Bone marrow (tissue), 2 donors: ENCODE measurements around the gene PTPRK.
"Not testable (repeated sequence)": the region's sequence is repeated elsewhere in the genome, so short reads cannot be mapped to it uniquely, and the experiment has no call there.

Source experiments
- DNase-seq, 2 donors: peaks; one replicate each; lab custom pipeline; 2025; lab: John Stamatoyannopoulos, UW

Gene PTPRK

DNA sequence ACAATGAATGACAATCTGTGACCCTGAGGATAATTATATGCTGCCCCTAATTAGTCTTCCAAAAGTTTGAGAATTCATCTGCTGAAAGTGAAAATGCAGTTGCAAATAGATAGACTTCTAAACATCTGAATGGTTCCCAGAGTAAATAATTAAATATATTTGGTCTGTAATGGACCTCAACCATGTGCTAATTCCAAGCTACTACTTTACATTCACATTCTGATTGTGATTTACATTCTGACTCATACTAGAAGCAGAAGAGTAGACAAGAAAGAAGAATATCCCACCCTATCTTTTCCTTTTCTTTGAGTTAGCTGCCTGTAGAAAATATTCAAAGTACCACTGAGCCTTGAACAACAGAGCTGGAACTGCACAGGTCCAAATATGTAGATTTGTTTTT is 80.8 kb downstream of the PTPRK start:
- no peak for DNase-seq

DNA sequence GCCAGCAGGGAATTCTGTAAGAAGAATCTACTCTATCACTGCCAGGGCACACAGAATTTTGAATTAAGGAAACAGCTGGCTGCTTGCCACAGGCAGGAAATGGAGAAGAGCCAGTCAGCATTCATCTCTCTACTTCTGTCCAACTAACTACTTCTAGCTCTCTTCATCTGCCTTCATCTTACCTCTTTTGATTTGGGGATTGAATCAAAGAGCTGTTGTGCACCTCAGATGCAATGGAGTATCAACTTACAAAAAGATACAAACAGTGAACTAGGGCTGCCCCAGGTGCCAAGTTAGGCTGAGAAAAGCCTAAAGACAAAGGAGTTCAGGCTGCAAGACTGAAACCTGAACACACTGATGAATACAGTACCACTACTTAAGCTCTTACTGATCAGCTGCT is 82.0 kb downstream of the PTPRK start:
- no peak for DNase-seq

DNA sequence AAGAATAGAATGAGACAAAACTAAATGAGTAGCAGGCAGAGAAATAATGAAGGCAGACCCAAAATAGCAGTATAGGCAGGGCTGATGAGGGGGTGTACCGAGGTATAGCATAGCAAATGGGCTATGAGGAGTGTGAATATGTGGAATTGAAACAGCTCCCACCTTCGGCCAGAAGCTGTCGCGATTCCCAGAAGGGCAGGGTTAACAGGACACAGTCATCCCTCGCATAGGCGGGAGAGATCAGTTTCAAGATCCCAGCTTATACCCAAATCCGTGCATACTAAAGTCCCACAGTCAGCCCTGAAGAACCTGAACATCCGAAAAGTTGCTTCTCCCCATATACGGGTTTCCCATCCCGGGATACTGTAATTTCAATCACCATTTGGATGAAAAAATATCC is 82.7 kb downstream of the PTPRK start:
- no peak for DNase-seq

DNA sequence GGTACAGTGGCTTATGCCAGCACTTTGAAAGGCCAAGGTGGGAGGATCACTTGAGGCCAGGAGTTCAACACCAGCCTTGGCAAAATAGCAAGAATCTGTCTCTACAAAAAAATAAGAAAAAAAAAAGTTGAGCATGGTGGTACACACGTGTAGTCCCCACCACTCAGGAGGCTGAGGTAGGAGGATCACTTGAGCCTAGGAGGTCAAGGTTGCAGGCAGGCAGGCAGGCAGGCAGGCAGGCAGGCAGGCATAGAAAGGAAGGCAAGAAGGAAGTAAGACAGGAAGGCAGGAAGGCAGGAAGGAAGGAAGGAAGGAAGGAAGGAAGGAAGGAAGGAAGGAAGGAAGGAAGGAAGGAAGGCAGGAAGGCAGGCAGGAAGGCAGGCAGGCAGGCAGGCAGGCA is 85.6 kb downstream of the PTPRK start:
- not testable (repeated sequence) for DNase-seq

DNA sequence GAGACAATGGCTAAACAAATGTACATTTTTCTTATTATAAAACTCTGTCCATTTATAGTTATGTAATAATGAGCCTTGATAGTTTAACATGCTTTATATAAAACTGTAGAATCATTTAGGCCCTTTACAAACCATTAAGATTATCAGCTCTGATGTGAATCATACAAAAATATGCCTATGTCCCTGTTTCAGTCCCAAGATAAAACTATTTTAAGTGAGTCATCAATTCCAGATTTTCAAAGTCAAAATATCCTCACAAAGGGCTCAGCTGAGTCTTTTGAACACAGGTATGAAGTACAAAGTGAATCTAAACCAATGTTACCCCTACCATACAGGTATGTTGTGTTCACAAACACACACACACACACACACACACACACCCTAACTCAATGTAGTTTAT is 88.0 kb downstream of the PTPRK start:
- no peak for DNase-seq

DNA sequence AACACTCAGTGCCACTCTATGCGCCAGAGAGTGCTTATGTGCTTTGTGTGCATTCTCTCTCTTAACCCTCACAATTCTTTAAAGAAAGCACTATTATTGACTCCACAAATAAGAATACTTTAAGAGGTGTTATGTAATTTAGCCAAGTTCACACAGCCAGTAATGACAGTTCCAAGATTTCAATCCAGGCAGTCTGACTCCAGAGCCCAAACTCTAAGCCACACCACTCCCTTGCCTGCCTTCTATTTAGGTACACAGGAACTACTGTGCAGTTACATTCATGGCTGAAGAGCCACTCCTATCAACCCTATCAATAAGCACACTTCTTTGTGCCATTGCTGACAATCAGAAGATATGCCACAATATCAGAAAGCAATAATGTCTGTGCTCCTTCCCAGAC is 93.3 kb downstream of the PTPRK start:
- no peak for DNase-seq

DNA sequence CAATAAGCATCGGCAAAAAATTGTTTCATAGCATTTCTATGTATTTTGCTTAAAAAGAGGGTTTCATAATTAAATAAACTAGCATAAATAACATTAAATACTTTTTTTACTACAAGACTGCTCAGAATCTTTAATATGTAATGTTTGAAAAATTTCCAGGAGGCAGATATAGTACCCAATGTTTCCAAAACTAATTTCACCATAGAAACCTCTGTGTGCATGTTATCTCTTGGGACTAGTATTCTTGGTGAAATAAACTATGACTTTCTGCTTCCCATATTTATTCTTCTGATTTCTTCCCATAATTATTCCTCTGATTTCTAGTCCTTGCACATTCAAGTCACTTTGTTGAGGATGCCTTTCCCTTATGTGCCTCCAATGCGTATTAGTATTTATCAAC is 94.5 kb downstream of the PTPRK start:
- DNase-seq = no peak

DNA sequence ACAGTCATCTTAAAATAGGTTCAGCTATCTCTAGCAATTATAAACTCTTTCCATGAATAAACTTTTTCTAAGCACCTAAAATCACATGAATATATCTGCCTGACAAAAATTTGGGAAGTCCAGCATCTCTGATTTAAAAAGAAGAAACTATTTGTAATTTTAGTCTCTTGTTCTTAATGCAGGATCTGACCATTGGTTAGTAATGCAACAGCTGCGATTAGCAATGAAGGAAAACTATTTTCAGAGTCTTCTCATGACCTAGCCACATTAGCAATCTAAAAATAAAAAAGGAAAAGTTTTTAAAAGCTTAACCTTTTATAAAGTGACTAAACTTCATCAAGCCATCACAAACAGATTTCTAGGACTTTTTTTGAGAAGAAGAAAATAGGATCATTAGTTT is 97.5 kb downstream of the PTPRK start:
- no peak for DNase-seq

DNA sequence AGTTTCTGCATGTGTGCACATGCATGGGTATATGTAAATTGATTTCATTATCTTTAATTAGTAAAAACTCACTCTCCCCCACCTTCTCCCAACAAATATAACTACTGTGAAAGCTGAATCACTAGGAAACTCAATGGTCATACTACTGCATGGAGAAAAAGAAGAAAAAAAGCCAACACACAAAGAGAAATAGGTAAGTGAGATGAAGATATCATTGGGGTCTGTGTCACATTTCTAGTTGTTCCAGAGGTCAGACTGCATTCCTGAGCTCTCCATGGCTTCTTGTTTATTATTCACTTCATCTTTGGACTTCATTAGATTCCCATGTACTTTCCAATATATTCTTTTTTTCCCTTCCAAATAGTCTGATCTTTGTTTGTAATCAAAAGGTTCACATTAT is 98.2 kb downstream of the PTPRK start:
- no peak for DNase-seq

DNA sequence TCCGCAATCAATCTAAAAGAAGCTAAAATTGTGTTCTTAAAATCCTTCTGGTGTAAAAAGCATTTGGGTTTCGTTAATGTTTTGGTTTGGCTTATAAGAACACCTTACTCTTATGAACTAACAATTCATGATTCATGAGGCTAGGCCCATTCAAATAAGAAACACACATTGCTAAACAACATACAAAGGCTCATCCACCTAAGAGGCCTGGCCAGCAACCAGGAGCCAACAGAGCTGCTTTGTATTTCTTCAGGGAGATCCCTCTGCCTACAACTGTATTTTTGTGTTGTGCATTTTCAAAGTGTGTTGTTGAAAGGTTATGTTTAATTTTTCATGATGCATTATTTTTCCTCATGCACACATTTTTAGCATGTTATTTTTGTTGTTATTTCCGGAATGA is 98.6 kb downstream of the PTPRK start:
- DNase-seq = no peak

DNA sequence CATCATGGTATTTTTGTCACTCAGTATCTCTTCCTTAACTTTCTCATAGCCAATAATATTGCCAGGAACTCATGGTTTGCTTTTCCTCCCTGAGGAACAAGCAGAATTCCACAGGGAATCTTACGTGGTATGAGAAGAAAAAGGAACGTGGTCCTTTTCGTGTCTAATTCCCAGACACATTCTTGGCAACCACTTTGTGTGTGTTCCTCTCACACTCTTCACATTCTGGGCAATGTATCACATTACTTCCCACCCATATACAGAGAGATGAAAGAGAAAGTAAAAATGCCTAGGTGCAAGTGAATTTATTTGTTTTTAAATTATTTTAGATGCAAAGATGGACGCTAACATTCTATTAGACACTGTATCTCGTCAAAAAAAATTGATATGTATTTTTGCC is 102.7 kb downstream of the PTPRK start:
- no peak for DNase-seq

DNA sequence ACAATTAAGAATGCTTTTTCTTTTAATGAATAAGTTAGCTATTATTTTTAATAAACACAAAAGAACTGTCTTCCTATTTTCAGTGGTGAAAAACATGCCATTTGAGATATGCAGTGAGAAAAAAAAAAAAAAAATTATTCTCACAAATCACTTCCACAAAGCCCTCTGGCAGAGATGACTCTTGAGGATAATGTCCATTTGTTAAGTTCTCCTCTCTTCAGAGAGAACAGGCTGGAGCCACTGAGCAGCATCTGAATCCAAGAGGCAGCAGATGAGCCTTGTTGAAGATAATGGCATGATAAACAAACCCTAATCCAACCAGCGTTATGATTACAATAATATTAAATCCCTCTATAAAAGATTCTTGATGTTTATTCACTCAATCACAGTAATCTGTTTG is 105.0 kb downstream of the PTPRK start:
- DNase-seq = no peak

DNA sequence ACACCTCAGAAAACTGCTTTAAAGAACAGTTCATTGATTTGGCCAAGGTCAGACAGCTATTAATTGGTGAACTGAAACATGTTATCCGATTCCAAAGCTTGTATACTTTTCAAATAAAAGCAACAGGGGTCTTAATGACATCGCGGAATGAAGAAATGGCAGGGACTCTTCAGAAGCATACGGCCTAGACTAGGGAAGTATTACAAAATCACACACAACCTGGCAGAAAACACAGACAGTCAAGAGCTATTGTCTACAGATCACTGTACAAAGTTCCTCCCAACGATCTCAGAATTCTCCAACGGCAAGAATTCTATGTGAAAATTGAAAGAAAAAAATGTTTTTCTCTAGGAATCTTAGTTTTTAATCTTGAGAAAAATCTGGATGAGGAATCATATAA is 105.5 kb downstream of the PTPRK start:
- no peak for DNase-seq

DNA sequence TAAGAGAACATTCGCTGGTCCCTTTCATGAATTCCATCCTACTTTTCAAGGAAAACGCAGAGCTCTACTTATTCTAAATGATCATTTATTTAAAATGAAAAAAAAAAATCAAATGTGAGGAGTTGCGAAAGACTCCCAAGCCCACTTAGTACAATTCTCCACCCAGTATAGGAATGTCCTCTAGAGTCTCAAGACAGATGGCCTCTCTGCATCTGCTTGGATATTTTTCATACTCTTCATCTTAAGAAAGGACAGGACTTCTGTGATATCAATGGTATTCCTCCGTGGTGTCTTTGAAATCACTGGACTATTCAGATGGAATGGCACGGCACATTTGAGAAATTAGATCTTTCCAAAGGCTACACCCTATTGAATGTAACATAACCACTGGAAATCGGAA is 107.1 kb downstream of the PTPRK start:
- DNase-seq = no peak

DNA sequence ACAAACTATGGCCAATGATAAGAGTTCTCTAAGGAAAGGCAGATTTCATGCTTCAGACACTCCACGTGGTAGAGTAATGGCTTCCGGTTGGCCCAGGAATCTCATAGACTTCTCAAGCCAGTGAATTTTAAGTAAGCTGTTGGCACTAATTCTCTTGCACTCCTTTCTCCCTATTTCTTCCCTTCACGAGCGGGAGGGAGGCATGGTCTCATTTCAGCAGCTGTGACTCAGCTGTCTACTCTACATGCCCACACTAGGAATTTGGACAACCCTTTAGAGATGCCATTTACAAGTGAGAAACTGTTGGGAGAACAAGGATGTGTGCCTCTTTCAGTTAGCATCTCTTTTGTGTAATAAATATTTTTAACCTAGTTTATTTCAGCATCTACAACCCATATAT is 107.7 kb downstream of the PTPRK start:
- DNase-seq = no peak

DNA sequence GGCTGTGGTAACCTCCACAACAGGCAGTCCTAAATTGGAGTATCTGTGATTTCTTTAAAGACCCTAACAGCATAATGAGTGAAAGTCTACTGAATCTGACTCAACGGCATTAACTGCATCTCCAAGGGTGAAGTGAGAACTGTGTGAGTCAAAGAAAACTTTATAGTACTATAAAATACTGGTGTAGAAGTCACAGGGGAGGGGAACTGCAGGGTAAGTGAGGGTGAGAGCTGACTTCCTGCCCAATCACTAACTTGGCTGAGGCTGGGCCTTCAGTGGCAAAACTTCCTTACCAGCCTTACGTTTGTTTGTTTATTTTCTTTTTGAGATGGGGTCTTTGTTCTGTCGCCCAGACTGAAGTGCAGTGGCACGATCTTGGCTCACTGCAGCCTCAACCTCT is 109.8 kb downstream of the PTPRK start:
- DNase-seq = no peak

DNA sequence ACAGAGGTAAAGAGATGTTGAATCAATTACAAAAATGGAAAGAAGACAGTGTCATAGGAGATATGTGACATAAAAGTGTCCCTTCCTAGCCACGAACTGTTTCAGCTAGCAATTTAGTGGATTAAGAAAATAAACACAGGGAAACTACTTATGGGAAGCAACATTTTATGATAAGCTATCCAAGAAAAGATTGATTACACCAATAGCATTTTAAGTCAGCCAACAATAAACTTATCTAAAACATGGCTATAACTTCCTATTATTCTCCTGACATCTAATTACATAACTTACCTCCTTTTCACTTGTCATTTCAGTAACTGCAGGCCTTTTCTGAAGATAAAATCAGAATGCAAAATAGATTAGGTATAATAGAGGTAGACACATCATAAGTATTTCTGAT is 111.4 kb downstream of the PTPRK start:
- no peak for DNase-seq

DNA sequence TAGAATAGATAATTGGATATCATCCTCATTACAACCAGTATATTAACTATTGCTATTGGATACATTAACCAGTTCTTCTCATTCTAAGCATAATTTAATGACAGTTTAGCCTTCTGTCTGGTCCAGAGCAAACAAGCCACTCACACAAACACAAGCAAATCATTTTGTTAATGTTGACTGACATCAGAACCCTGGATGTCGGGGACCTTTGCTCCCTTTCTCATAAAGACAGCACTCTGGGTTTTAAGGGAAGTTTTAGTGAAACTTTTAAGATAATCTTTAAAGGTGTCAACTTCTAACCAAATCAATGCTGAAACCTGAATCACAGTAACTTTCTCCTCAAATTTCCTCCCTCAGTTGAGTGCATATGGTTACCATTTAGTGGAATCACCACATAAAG is 113.9 kb downstream of the PTPRK start:
- no peak for DNase-seq

DNA sequence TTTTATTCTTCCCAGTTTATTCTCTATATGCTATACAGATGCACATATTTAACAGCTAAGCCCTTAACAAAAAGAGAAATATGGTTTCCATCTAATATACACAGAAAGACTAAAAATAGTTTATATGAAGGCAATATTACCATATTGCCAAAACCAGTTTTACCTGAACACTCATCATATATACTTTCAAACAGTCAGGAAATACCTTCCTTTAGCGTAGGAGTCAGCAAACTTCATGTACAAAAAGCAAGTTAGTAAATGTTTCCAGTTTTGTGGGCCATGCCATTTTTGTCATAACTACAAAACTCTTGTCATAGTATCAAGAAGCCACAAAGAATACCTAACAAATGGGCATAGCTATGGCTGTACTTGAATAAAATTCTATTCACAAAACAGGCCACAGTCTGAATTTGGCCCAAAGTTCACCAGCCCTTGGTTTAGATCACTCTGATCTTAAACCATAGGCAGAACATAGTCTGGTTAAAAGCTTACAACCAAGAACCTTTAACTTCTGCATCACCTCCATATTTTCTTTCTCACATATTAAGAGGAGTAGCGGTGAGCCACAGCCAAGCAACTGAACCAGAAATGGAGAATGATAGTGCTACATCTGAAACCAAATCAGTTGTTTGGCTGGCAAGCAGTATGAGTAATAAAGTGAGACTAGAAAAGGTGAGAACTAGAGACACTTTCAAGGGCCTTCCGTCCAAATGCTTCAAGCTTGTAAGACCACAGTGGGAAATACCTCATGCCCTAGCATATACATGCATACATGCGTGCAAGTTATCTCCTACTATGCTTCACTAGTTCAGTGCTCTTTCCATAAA is 116.6 kb downstream of the PTPRK start:
- no peak for DNase-seq

DNA sequence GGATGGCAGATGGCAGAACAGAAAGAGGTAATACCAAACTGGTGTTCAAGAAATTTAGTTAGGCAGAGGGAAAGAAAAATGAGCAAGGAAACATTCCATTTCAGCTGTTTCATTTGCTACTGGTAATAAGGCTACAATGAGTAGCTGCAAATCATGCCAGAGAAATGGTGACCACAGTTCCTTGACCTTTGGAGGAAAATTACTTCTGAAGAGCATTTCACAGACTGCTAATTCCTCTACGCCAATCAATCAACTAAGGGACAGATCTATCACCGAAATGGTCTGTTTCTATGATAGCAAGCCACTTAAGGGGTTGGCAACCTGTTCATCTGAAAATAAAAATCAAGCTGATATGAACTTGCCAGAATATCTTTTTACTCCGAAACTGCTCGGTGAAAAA is 119.5 kb downstream of the PTPRK start:
- no peak for DNase-seq

DNA sequence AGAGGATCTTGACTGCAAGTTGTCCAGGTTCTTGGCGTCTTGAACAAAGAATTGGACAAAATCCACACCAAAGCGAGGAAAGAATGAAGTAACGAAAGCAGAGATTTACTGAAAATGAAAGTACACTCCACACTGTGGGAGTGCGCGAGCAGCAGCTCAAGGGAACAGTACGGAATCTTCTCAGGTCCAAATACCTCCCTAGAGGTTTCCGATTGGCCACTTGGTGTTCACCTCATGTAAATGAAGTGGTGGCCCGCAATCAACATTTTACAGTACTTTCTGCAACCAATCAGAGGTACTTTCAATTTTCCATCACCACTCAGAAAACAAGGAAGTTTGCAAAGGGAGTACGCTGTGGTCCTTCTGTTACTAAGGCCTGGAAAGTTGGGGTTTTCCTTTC is 122.4 kb downstream of the PTPRK start:
- no peak for DNase-seq

DNA sequence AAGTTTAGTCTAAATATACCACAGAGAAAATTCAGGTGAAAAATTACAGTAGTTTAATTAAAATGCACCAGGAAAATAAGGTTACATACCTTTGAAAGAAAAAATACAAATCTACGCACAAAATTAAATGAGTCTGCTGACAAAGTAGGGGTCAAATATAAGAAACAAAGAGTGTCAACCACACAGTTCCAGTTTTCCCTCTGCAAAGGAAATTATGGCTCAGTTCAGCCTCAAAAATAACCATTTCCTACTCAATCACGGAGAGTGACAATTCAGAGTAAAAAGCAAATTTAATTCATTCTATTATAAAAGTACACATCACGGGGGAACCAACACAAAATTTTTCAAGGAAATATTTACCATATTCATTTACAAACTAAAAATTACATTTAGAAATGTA is 124.8 kb downstream of the PTPRK start:
- DNase-seq = no peak

DNA sequence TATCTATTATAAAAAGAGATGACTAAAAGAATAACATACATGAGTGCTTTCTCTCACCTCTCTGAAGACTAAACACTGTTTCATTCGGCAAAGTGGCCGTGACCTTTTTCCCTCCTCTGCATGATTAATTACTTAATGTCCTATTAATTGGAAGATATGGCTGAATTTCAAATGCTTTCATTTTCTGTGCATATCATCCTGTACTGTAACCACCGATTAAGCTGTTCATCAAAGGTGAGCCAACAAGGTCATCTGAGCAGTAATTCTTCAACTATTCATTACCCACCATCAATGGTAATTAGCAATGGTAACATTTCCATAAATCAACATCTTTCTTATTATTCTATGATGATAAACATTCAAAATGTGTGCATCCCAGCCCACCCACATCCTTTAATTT is 125.2 kb downstream of the PTPRK start:
- no peak for DNase-seq

DNA sequence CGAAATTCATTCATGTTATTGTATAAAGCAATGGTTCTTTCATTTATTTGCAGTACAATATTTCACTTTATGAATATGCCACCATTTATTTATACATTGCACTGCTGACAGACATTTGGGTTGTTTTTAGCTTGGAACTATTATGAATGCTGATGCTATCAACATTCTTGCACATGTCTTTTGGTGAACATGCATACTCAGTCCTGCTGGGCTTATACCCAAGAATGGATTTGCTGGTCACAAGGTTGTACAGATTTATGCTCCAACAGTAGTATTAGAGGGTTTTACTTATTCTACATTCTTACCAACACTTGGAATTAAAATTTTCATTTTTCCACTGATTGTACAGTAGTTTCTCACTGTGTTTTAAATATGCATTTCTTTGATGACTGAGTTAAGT is 126.2 kb downstream of the PTPRK start:
- DNase-seq = no peak
